Measurements from ENCODE around the gene ATE1. TPM values are rescaled to one million over a fixed set of nuclear protein-coding genes. Genes with fewer than 3 reads are reported as not detected.

The ATE1 gene
- total and polyA plus RNA-seq, 11 donors = 15.2 to 50.1 (median 39.9) TPM

- Histone ChIP-seq H3K27me3 (no peaks in the 10 kb centered on the region), H3K9me3 (no peaks in the 10 kb centered on the region), H3K36me3 (peaks cover 0 to 79% (median 69%) of the 10 kb centered on the region in 9 donors), H3K4me3 (no peak overlapping the region), H3K27ac (peak overlapping the region in 1 of 12 donors; percentile 19), H3K4me1 (peaks cover 0 to 19% (median 5%) of the 10 kb centered on the region in 12 donors)
- intact Hi-C loops (cut with DNase I) = no loop called here
- TF ChIP-seq POLR2A (IDR thresholded peaks at IDR 0.05) (no peak), CTCF (IDR thresholded peaks at IDR 0.05) (no peak)
- ATAC-seq (peak; percentile 41 to 66 (median 58)), DNase-seq (no peak)
- 67 to 83% (median 68%) methylated on average over 2 of the region's 2 CpGs for WGBS, 4 donors
Observed at GRCh38 chr10:121911421-121911697, 16.5 kb downstream of the ATE1 start.

GRCh38 chr10:121910673-121911420 lies 17.0 kb downstream of the ATE1 start:
- ATAC-seq (no peak), DNase-seq (no peak)
- 65 to 73% (median 67%) methylated on average over 5 of the region's 5 CpGs for WGBS, 4 donors
- Histone ChIP-seq H3K4me1 (peaks cover 0 to 19% (median 5%) of the 10 kb centered on the region in 12 donors), H3K27ac (peak overlapping the region in 1 of 12 donors; percentile 19), H3K27me3 (no peaks in the 10 kb centered on the region), H3K36me3 (peaks cover 0 to 83% (median 68%) of the 10 kb centered on the region in 9 donors), H3K9me3 (no peaks in the 10 kb centered on the region), H3K4me3 (no peak overlapping the region)
- TF ChIP-seq CTCF (IDR thresholded peaks at IDR 0.05) (no peak), POLR2A (IDR thresholded peaks at IDR 0.05) (no peak)
- intact Hi-C loops (cut with DNase I) = no loop called here

- ATAC-seq (peak in 3 of 4 donors; percentile 54 to 71 (median 60)), DNase-seq (peak in 1 of 5 donors; percentile 44)
- Histone ChIP-seq H3K36me3 (peaks cover 0 to 85% (median 53%) of the 10 kb centered on the region in 9 donors), H3K9me3 (no peaks in the 10 kb centered on the region), H3K4me3 (no peak overlapping the region), H3K4me1 (peaks cover 0 to 7% (median 0%) of the 10 kb centered on the region in 12 donors), H3K27ac (peak overlapping the region in 1 of 12 donors; percentile 4), H3K27me3 (no peaks in the 10 kb centered on the region)
- WGBS, 4 donors = 40 to 58% (median 50%) methylated on average over 2 of the region's 2 CpGs
- intact Hi-C loops (cut with DNase I) = loop anchor here in 4 of 10 donors (5.0 kb wide), 2 partner anchors 958 to 963 kb away; no protein-coding TSS in a partner anchor
- TF ChIP-seq CTCF (IDR thresholded peaks at IDR 0.05) = no peak
- TF ChIP-seq POLR2A (IDR thresholded peaks at IDR 0.05) = no peak
Observed at GRCh38 chr10:121904888-121905287, 22.9 kb downstream of the ATE1 start.

GRCh38 chr10:121900443-121901174 lies 27.2 kb downstream of the ATE1 start:
- H3K27me3 ChIP-seq = no peaks in the 10 kb centered on the region
- 46 to 53% (median 49%) methylated on average over 10 of the region's 10 CpGs for WGBS, 4 donors
- H3K4me3 ChIP-seq = no peak overlapping the region
- no peaks in the 10 kb centered on the region for H3K9me3 ChIP-seq
- peak; percentile 54 to 78 (median 68) for TF ChIP-seq CTCF (IDR thresholded peaks at IDR 0.05)
- no peak for TF ChIP-seq POLR2A (IDR thresholded peaks at IDR 0.05)
- H3K36me3 ChIP-seq = peaks cover 0 to 84% (median 44%) of the 10 kb centered on the region in 9 donors
- ATAC-seq (peak in 3 of 4 donors; percentile 65 to 81 (median 72)), DNase-seq (no peak)
- peaks cover 0 to 7% (median 0%) of the 10 kb centered on the region in 12 donors for H3K4me1 ChIP-seq
- H3K27ac ChIP-seq = no peak overlapping the region
- intact Hi-C loops (cut with DNase I) = loop anchor here in 4 of 10 donors (5.0 kb wide), 2 partner anchors 953 to 958 kb away; no protein-coding TSS in a partner anchor

Data from heart left ventricle (tissue), 16 donors.